ENCODE results near the gene SWI5.

The SWI5 gene

GRCh38 chr9:128321879-128322403 is 45.9 kb downstream of the SWI5 start:
- DNase-seq = no peak

- peak; percentile 83 for DNase-seq
These were observed 46.5 kb downstream of the SWI5 start, which contains the start of the genes COQ4 and TRUB2 for GRCh38 chr9:128322404-128323211. Gene COQ4, plus strand, starts transcription at chr9:128322839. Its CDS starts 20 bp downstream, at chr9:128322859. Gene TRUB2, minus strand, starts transcription at chr9:128322447. Its CDS starts 39 bp downstream, at chr9:128322408.

- no peak for DNase-seq
These were observed 47.2 kb downstream of the SWI5 start for GRCh38 chr9:128323212-128323730.

GRCh38 chr9:128323791-128324190 is 47.7 kb downstream of the SWI5 start:
- no peak for DNase-seq

- no peak for DNase-seq
These were observed 48.3 kb downstream of the SWI5 start for GRCh38 chr9:128324401-128324800.

- no peak for DNase-seq
These were observed 49.6 kb downstream of the SWI5 start for GRCh38 chr9:128325629-128326028.

- DNase-seq = no peak
These were observed 57.4 kb downstream of the SWI5 start for GRCh38 chr9:128333451-128333869.

GRCh38 chr9:128335161-128335560 is 59.1 kb downstream of the SWI5 start:
- no peak for DNase-seq

GRCh38 chr9:128335914-128336313 is 59.8 kb downstream of the SWI5 start:
- DNase-seq = no peak

GRCh38 chr9:128337936-128338335 is 61.9 kb downstream of the SWI5 start:
- no peak for DNase-seq

All from SHP77 treated with DMSO at 0.1 percent for 48 hours (cell line).